ENCODE results near the gene WDFY3. TPM values are rescaled to one million over a fixed set of nuclear protein-coding genes. Genes with fewer than 3 reads are reported as not detected.

WDFY3 gene
- total RNA-seq, 1 donor from 2014 or later = 55.8 TPM

- H3K27me3 Mint-ChIP-seq (ENCODE audit: insufficient read depth, low read depth) = no peaks in the 10 kb centered on the region
- Histone ChIP-seq H3K9me3 (ENCODE audit: low read depth) (no peaks in the 10 kb centered on the region), H2AFZ (replicated peaks) (no peak overlapping the region), H3K27me3 (no peaks in the 10 kb centered on the region), H3K36me3 (no peaks in the 10 kb centered on the region), H3F3A (ENCODE audit: low read depth) (no peaks in the 10 kb centered on the region), H3K4me1 (no peaks in the 10 kb centered on the region), H3K27ac (no peak overlapping the region), H3K4me2 (no peak overlapping the region), H3K9ac (no peak overlapping the region), H4K20me1 (ENCODE audit: low read depth) (no peaks in the 10 kb centered on the region), H3K79me2 (ENCODE audit: low read depth) (no peaks in the 10 kb centered on the region), H3K4me3 (no peak overlapping the region)
- no peak overlapping the region for H3K4me3 Mint-ChIP-seq
- no peak for DNase-seq (ENCODE audit: low spot score)
- no peaks in the 10 kb centered on the region for H3K9me3 Mint-ChIP-seq
- H3K4me1 Mint-ChIP-seq = no peaks in the 10 kb centered on the region
- no peaks in the 10 kb centered on the region for H3K36me3 Mint-ChIP-seq
- H3K27ac Mint-ChIP-seq = no peak overlapping the region
- TF ChIP-seq EZH2 (IDR thresholded peaks at IDR 0.05) (no peak), CTCF (IDR thresholded peaks at IDR 0.05) (no peak), EZH2phosphoT487 (IDR thresholded peaks at IDR 0.05) (no peak)
Observed at GRCh38 chr4:84622959-84623358, 343.5 kb downstream of the WDFY3 start.

Small RNA genes lying within 50 kb of the gene (small RNA-seq; reads per million reads assigned to genes)
- gene RN7SL552P (not detected), gene RNU6-469P (not detected)
